ENCODE measurements around the gene ZNRF2.

Gene ZNRF2

GRCh38 chr7:30321089-30321881 lies 36.9 kb downstream of the ZNRF2 start:
- peak overlapping the region; percentile 45; the same call in 1 of the 2 replicates for H3K4me3 ChIP-seq (ENCODE audit: low read depth, low read length)
- no peak for DNase-seq (ENCODE audit: low read depth)
- TF ChIP-seq CTCF (IDR thresholded peaks at IDR 0.05; ENCODE audit: low read depth, low read length, missing control alignments) = no peak

GRCh38 chr7:30321882-30322192 lies 37.4 kb downstream of the ZNRF2 start:
- DNase-seq (ENCODE audit: low read depth) = no peak
- TF ChIP-seq CTCF (IDR thresholded peaks at IDR 0.05; ENCODE audit: low read depth, low read length, missing control alignments) = no peak
- peak overlapping the region; percentile 45; the same call in 1 of the 2 replicates for H3K4me3 ChIP-seq (ENCODE audit: low read depth, low read length)

- H3K4me3 ChIP-seq (ENCODE audit: low read depth, low read length) = peak overlapping the region; percentile 45
- peak; percentile 77 for DNase-seq (ENCODE audit: low read depth)
- no peak for TF ChIP-seq CTCF (IDR thresholded peaks at IDR 0.05; ENCODE audit: low read depth, low read length, missing control alignments)
These were observed 38.0 kb downstream of the ZNRF2 start for GRCh38 chr7:30322271-30323005.

GRCh38 chr7:30323006-30323355 lies 38.6 kb downstream of the ZNRF2 start:
- TF ChIP-seq CTCF (IDR thresholded peaks at IDR 0.05; ENCODE audit: low read depth, low read length, missing control alignments) = no peak
- no peak for DNase-seq (ENCODE audit: low read depth)
- H3K4me3 ChIP-seq (ENCODE audit: low read depth, low read length) = peak overlapping the region; percentile 45; the same call in 1 of the 2 replicates

- no peak overlapping the region for H3K4me3 ChIP-seq (ENCODE audit: low read depth, low read length)
- TF ChIP-seq CTCF (IDR thresholded peaks at IDR 0.05; ENCODE audit: low read depth, low read length, missing control alignments) = no peak
- no peak for DNase-seq (ENCODE audit: low read depth)
These were observed 43.4 kb downstream of the ZNRF2 start for GRCh38 chr7:30327813-30328212.

GRCh38 chr7:30328381-30328780 lies 44.0 kb downstream of the ZNRF2 start:
- TF ChIP-seq CTCF (IDR thresholded peaks at IDR 0.05; ENCODE audit: low read depth, low read length, missing control alignments) = no peak
- DNase-seq (ENCODE audit: low read depth) = no peak
- H3K4me3 ChIP-seq (ENCODE audit: low read depth, low read length) = no peak overlapping the region

All from GM12864 (cell line).